ENCODE data around the gene SPTAN1.
"Not testable (repeated sequence)": the region's sequence is repeated elsewhere in the genome, so short reads cannot be mapped to it uniquely, and the experiment has no call there.

SPTAN1 gene

DNA sequence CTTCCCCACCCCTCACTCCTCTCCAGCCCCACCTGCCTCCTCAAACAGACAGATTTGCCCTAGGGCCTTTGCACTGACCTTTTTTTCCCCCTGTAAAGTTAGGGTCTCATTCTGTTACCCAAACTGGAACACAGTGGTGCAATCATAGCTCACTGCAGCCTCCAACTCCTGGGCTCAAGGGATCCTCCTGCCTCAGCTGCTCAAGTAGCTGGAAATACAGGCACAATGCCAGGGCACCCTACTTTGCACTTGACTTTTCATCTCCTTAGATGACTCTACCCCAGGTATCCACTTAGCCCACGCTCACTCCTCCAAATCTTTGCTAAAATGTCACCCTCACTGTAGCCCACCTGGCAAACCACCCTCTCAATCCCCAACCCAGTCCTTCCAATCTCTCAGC lies 102.1 kb downstream of the SPTAN1 start:
- no peaks in the 10 kb centered on the region for H3K36me3 ChIP-seq (ENCODE audit: control insufficient read depth, insufficient read depth, low read length)
- H3K27ac ChIP-seq (ENCODE audit: insufficient read depth, low read length, poor library complexity, severe bottlenecking): no peak overlapping the region
- peaks cover 4% of the 10 kb centered on the region for H3K4me1 ChIP-seq (ENCODE audit: control insufficient read depth, insufficient read depth, low read length, poor library complexity, severe bottlenecking)
- no peaks in the 10 kb centered on the region for H3K9me3 ChIP-seq (ENCODE audit: control insufficient read depth, low read length)
- H3K27me3 ChIP-seq (replicated peaks; ENCODE audit: control insufficient read depth, insufficient read depth, low read length, poor library complexity, severe bottlenecking): no peaks in the 10 kb centered on the region
- H3K4me3 ChIP-seq (ENCODE audit: insufficient read depth, low read depth, low read length, poor library complexity, severe bottlenecking): no peak overlapping the region
- DNase-seq: no peak

DNA sequence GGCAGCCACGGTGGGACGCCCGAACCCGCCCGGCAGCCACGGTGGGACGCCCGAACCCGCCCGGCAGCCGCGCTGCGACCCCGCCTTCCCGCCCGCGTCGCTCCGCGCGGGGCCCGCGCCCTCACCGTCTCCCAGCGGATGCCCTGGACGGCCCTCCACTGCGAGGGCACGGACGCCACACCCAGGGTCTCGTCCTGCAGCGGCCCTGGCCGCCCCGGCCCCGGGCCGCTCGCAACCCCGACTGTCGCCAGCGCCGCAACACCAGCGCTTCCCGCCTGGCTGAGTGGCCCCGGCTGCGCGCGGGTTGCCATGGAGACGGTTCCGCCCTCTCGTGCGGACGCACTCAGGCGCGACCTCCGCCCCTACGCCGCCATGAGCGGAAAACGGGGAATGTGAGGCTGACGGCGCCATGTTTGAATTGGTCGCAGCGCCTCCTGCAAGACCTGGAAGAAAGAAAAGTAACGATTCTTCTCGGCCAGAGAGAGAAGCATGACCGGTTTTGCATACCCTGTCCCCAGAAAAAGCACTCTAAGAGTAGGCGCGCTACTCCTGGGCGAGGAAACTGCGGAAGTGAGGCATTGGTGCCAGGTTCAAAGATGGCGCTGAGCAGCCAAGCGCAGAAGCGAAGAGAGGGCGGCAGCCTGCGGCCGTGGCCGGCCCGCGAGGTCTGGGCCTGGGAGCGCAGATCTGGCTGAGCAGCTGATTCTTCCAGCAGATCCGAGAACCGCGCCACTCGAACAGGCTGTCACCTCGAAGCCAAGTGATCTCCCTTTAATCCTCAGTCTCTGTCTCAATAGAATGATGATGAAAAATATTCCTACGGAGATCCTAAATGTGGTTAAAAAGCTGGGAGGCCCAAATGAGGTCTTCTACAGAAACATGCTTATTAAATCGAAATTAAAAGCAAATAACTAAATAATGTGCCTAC lies 104.3 kb downstream of the SPTAN1 start, which contains the start of gene DYNC2I2:
Gene DYNC2I2, minus strand, starts transcription at position 432 of the 928 bp plus-strand sequence. Its CDS starts 121 bp downstream, at position 311.
- Histone ChIP-seq H3K4me1 (ENCODE audit: control insufficient read depth, insufficient read depth, low read length, poor library complexity, severe bottlenecking) (peaks cover 4% of the 10 kb centered on the region), H3K36me3 (ENCODE audit: control insufficient read depth, insufficient read depth, low read length) (no peaks in the 10 kb centered on the region), H3K9me3 (ENCODE audit: control insufficient read depth, low read length) (no peaks in the 10 kb centered on the region), H3K27ac (ENCODE audit: insufficient read depth, low read length, poor library complexity, severe bottlenecking) (peak within 1 kb of the TSS; percentile 94), H3K4me3 (ENCODE audit: insufficient read depth, low read depth, low read length, poor library complexity, severe bottlenecking) (peak within 1 kb of the TSS; percentile 84), H3K27me3 (replicated peaks; ENCODE audit: control insufficient read depth, insufficient read depth, low read length, poor library complexity, severe bottlenecking) (no peaks in the 10 kb centered on the region)
- DNase-seq: peak; percentile 91 to 94 (median 91)

DNA sequence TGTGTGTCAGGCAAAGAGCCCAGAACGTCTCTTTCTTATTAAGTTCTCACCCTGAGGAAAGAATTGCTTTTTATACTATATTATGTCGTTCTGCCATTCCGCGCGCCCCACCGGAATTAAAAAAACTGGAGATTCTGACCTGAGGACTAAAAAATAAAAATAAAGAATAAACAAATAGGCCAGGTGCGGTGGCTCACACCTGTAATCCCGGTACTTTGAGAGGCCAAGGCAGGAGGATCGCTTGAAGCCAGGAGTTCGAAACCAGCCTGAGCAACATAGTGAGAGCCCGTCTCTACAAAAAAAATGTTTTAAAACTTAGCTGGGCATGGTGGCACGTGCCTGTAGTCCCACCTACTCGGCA lies 104.9 kb downstream of the SPTAN1 start:
- Histone ChIP-seq H3K27ac (ENCODE audit: insufficient read depth, low read length, poor library complexity, severe bottlenecking) (peak overlapping the region; percentile 94), H3K9me3 (ENCODE audit: control insufficient read depth, low read length) (no peaks in the 10 kb centered on the region), H3K36me3 (ENCODE audit: control insufficient read depth, insufficient read depth, low read length) (no peaks in the 10 kb centered on the region), H3K4me1 (ENCODE audit: control insufficient read depth, insufficient read depth, low read length, poor library complexity, severe bottlenecking) (peaks cover 4% of the 10 kb centered on the region), H3K27me3 (replicated peaks; ENCODE audit: control insufficient read depth, insufficient read depth, low read length, poor library complexity, severe bottlenecking) (no peaks in the 10 kb centered on the region), H3K4me3 (ENCODE audit: insufficient read depth, low read depth, low read length, poor library complexity, severe bottlenecking) (peak overlapping the region; percentile 84)
- no peak for DNase-seq

DNA sequence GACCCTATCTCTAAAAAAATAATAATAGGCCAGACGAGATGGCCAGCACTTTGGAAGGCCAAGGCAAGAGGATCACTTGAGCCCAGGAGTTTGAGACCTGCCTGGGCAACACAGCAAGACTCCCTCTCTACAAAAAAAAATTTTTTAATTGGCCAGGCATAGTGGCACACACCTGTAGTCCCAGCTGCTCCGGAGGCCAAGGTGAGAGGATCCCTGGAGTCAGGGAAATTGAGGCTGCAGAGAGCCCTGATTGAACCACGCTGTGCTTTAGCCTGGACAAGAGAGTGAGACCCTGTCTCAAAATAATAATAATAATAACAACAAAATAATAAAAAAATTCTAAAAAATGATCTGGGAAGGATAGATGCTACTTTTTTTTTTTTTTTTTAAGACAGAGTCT lies 105.4 kb downstream of the SPTAN1 start:
- Histone ChIP-seq H3K4me1 (ENCODE audit: control insufficient read depth, insufficient read depth, low read length, poor library complexity, severe bottlenecking) (peaks cover 4% of the 10 kb centered on the region), H3K27ac (ENCODE audit: insufficient read depth, low read length, poor library complexity, severe bottlenecking) (no peak overlapping the region), H3K9me3 (ENCODE audit: control insufficient read depth, low read length) (no peaks in the 10 kb centered on the region), H3K4me3 (ENCODE audit: insufficient read depth, low read depth, low read length, poor library complexity, severe bottlenecking) (no peak overlapping the region), H3K36me3 (ENCODE audit: control insufficient read depth, insufficient read depth, low read length) (no peaks in the 10 kb centered on the region), H3K27me3 (replicated peaks; ENCODE audit: control insufficient read depth, insufficient read depth, low read length, poor library complexity, severe bottlenecking) (no peaks in the 10 kb centered on the region)
- DNase-seq: no peak

DNA sequence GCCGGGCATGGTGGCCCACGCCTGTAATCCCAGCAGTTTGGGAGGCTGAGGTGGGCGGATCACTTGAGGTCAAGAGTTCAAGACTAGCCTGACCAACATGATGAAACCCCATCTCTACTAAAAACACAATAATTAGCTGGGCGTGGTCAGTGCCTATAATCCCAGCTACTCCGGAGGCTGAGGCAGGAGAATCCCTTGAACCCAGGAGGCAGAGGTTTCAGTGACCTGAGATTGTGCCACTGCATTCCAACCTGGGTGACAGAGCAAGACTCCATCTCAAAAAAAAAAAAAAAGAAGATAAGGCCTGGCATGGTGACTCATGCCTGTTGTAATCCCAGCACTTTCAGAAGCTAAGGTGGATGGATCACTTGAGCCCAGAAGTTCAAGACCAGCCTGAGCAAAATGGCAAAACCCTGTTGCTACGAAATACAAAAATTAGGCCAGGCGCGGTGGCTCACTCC lies 114.1 kb downstream of the SPTAN1 start:
- H3K4me3 ChIP-seq (ENCODE audit: insufficient read depth, low read depth, low read length, poor library complexity, severe bottlenecking); DNase-seq; H3K9me3 ChIP-seq (ENCODE audit: control insufficient read depth, low read length); H3K4me1 ChIP-seq (ENCODE audit: control insufficient read depth, insufficient read depth, low read length, poor library complexity, severe bottlenecking); H3K36me3 ChIP-seq (ENCODE audit: control insufficient read depth, insufficient read depth, low read length); H3K27ac ChIP-seq (ENCODE audit: insufficient read depth, low read length, poor library complexity, severe bottlenecking); H3K27me3 ChIP-seq (replicated peaks; ENCODE audit: control insufficient read depth, insufficient read depth, low read length, poor library complexity, severe bottlenecking): not testable (repeated sequence)

DNA sequence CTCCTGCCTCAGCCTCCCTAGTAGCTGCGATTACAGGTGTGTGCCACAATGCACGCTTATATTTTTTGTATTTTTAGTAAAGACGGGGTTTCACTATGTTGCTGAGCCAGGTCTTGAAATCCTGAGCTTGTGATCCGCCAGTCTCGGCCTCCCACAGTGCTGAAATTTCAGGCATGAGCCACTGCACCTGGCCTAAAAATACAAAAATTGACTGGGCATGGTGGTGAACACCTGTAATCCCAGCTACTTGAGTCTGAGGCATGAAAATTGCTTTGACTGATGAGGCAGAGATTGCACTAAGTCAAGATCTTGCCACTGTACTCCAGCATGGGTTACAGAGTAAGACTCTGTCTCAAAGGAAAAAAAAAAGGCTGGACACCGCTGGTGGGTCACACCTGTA lies 117.4 kb downstream of the SPTAN1 start:
- Histone ChIP-seq H3K27me3 (replicated peaks; ENCODE audit: control insufficient read depth, insufficient read depth, low read length, poor library complexity, severe bottlenecking) (no peaks in the 10 kb centered on the region), H3K9me3 (ENCODE audit: control insufficient read depth, low read length) (no peaks in the 10 kb centered on the region), H3K4me1 (ENCODE audit: control insufficient read depth, insufficient read depth, low read length, poor library complexity, severe bottlenecking) (no peaks in the 10 kb centered on the region), H3K27ac (ENCODE audit: insufficient read depth, low read length, poor library complexity, severe bottlenecking) (no peak overlapping the region), H3K4me3 (ENCODE audit: insufficient read depth, low read depth, low read length, poor library complexity, severe bottlenecking) (no peak overlapping the region), H3K36me3 (ENCODE audit: control insufficient read depth, insufficient read depth, low read length) (no peaks in the 10 kb centered on the region)
- DNase-seq: no peak

DNA sequence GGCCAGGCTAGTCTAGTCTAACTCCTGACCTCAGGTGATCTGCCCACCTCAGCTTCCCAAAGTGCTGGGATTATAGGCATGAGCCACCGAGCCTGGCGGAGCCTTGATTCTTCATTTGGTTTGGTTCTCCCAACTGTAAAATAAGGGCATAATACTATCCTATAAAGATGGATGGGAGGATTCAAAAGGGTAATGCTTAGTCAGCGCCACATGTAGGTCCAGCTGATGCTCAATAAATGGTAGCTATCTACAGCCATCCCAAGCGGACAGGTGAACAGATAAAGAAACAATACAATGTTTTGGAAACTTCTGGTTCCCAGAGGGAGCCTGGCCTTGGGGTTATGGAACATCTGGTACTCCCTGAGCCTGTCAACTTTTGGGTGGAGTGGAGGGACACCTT lies 123.0 kb downstream of the SPTAN1 start:
- H3K36me3 ChIP-seq (ENCODE audit: control insufficient read depth, insufficient read depth, low read length): peaks cover 3% of the 10 kb centered on the region
- DNase-seq: no peak
- H3K27me3 ChIP-seq (replicated peaks; ENCODE audit: control insufficient read depth, insufficient read depth, low read length, poor library complexity, severe bottlenecking): no peaks in the 10 kb centered on the region
- H3K9me3 ChIP-seq (ENCODE audit: control insufficient read depth, low read length): no peaks in the 10 kb centered on the region
- H3K4me3 ChIP-seq (ENCODE audit: insufficient read depth, low read depth, low read length, poor library complexity, severe bottlenecking): no peak overlapping the region
- no peaks in the 10 kb centered on the region for H3K4me1 ChIP-seq (ENCODE audit: control insufficient read depth, insufficient read depth, low read length, poor library complexity, severe bottlenecking)
- H3K27ac ChIP-seq (ENCODE audit: insufficient read depth, low read length, poor library complexity, severe bottlenecking): no peak overlapping the region

DNA sequence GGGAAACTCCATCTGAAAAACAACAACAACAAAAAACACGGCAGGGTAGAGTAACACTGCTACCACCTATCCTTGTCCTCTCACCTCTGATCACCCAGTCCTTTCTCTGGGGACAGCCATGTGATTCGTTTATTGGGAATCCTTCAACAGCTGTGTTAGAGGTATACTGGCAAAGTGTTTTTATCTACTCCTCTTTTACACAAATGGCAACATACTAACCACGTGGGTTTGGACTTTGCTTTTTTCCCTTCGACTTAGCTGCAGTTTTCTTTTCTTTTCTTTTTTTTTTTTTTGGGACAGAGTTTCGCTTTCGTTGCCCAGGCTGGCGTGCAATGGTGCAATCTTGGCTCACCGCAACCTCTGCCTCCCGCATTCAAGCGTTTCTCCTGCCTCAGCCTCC lies 125.4 kb downstream of the SPTAN1 start:
- no peak overlapping the region for H3K27ac ChIP-seq (ENCODE audit: insufficient read depth, low read length, poor library complexity, severe bottlenecking)
- DNase-seq: no peak
- H3K9me3 ChIP-seq (ENCODE audit: control insufficient read depth, low read length): no peaks in the 10 kb centered on the region
- no peaks in the 10 kb centered on the region for H3K27me3 ChIP-seq (replicated peaks; ENCODE audit: control insufficient read depth, insufficient read depth, low read length, poor library complexity, severe bottlenecking)
- peaks cover 3% of the 10 kb centered on the region for H3K36me3 ChIP-seq (ENCODE audit: control insufficient read depth, insufficient read depth, low read length)
- H3K4me3 ChIP-seq (ENCODE audit: insufficient read depth, low read depth, low read length, poor library complexity, severe bottlenecking): no peak overlapping the region
- no peaks in the 10 kb centered on the region for H3K4me1 ChIP-seq (ENCODE audit: control insufficient read depth, insufficient read depth, low read length, poor library complexity, severe bottlenecking)
